H1 (cell line): ENCODE measurements around the gene TRAPPC2L. TPM values are rescaled to one million over a fixed set of nuclear protein-coding genes. Genes with fewer than 3 reads are reported as not detected.

Experiments
- CTCF ChIA-PET: fragments of 300-600 bp; sonication (Branson Sonifier 250); formaldehyde crosslinking; loops from one replicate; lab custom pipeline; 2021; ENCODE audit not compliant: partially characterized antibody; lab: Charles Lee
- POLR2A ChIA-PET: fragments of 300-600 bp; sonication (Branson Sonifier 250); formaldehyde crosslinking; loops from one replicate; lab custom pipeline; 2021; ENCODE audit warnings: inconsistent platforms; ENCODE audit not compliant: partially characterized antibody; lab: Charles Lee
- DNase-seq, 2 experiments: peaks; one replicate each; pipeline versions ENCODE4 v3.0.0 to v3.0.0-alpha.2; 2010 to 2022; ENCODE audit warnings: low spot score in 2 of 2, low read depth in 1 of 2, mixed read lengths in 1 of 2
- FAIRE-seq: peaks from 2 replicates; lab custom pipeline; 2011; peaks lifted over from hg19 to GRCh38; lab: Jason Lieb, UNC
- H2AFZ ChIP-seq: 2 replicates; pipeline ENCODE4 v1.8.1; 2012; ENCODE audit warnings: low read length, inconsistent platforms
- H2AK5ac ChIP-seq: 2 replicates; pipeline ENCODE4 v1.6.1; 2013; ENCODE audit warnings: low read depth, low read length
- H2BK120ac ChIP-seq: replicated peaks from 2 replicates; pipeline ENCODE3; 2013; ENCODE audit warnings: low read depth, low read length, inconsistent platforms
- H2BK12ac ChIP-seq: 2 replicates; pipeline ENCODE4 v1.6.1; 2013; ENCODE audit warnings: low read depth, low read length
- H2BK15ac ChIP-seq: 2 replicates; pipeline ENCODE4 v1.6.1; 2013; ENCODE audit warnings: low read length
- H2BK20ac ChIP-seq: 2 replicates; pipeline ENCODE4 v1.6.1; 2013; ENCODE audit warnings: low read length
- H2BK5ac ChIP-seq: 2 replicates; pipeline ENCODE4 v1.6.1; 2013; ENCODE audit warnings: low read depth, low read length
- H3K14ac ChIP-seq: 2 replicates; pipeline ENCODE4 v1.6.1; 2013; ENCODE audit warnings: inconsistent platforms; ENCODE audit not compliant: insufficient read length
- H3K18ac ChIP-seq: 2 replicates; pipeline ENCODE4 v1.6.1; 2013; ENCODE audit warnings: low read length; ENCODE audit errors: extremely low read depth
- H3K23ac ChIP-seq: 2 replicates; pipeline ENCODE4 v1.6.1; 2013; ENCODE audit warnings: inconsistent platforms; ENCODE audit not compliant: insufficient read length
- H3K23me2 ChIP-seq: 2 replicates; pipeline ENCODE4 v1.6.1; 2013; ENCODE audit warnings: low read depth, low read length
- H3K27ac ChIP-seq: 2 replicates; pipeline ENCODE4 v1.6.1; 2011; ENCODE audit warnings: low read depth, low read length, inconsistent platforms
- H3K27me3 ChIP-seq, 4 experiments: replicated peaks in 1 of 4; 1 replicate in 1 of 4; 2 replicates in 3 of 4; pipeline versions ENCODE4 v1.6.1 to v1.8.1; 2011 to 2013; ENCODE audit warnings: low read length in 3 of 4, mild to moderate bottlenecking in 3 of 4, inconsistent platforms in 2 of 4, mixed read lengths in 2 of 4, moderate library complexity in 1 of 4; ENCODE audit not compliant: control insufficient read depth in 3 of 4, insufficient read depth in 3 of 4; ENCODE audit errors: extremely low read depth in 1 of 4
- H3K36me3 ChIP-seq, 4 experiments: 2 replicates each; pipeline versions ENCODE4 v1.6.1 to v1.8.1; 2011 to 2013; ENCODE audit warnings: mild to moderate bottlenecking in 4 of 4, low read length in 3 of 4, moderate library complexity in 2 of 4, control low read depth in 1 of 4, inconsistent platforms in 1 of 4; ENCODE audit not compliant: insufficient read depth in 4 of 4, control insufficient read depth in 2 of 4
- H3K4ac ChIP-seq: replicated peaks from 2 replicates; pipeline ENCODE3; 2013; ENCODE audit warnings: low read length, low read depth, mixed read lengths, inconsistent platforms; ENCODE audit not compliant: insufficient read length
- H3K4me1 ChIP-seq, 4 experiments: replicated peaks in 1 of 4; 1 replicate in 1 of 4; 2 replicates in 3 of 4; pipeline versions ENCODE4 v1.6.1 to v1.8.1; 2011 to 2013; ENCODE audit warnings: low read length in 3 of 4, inconsistent platforms in 2 of 4, mixed read lengths in 1 of 4; ENCODE audit not compliant: insufficient read depth in 4 of 4, control insufficient read depth in 3 of 4
- H3K4me2 ChIP-seq, 2 experiments: 2 replicates each; pipeline versions ENCODE4 v1.6.1 to v1.8.1; 2011 to 2013; ENCODE audit warnings: low read depth in 2 of 2, low read length in 2 of 2, control low read depth in 1 of 2, inconsistent platforms in 1 of 2, mild to moderate bottlenecking in 1 of 2; ENCODE audit not compliant: insufficient read depth in 1 of 2
- H3K4me3 ChIP-seq, 4 experiments: fragments of 200-600, 300-600 bp in 1 of 4; sonication (generic), shearing (Covaris generic), sonication (Bioruptor Twin) in 1 of 4; 2 replicates each; pipeline versions ENCODE4 v1.5.1 to v1.8.1; 2011 to 2016; ENCODE audit warnings: low read length in 4 of 4, low read depth in 3 of 4, control low read depth in 2 of 4, inconsistent platforms in 2 of 4, mild to moderate bottlenecking in 2 of 4, mixed read lengths in 1 of 4, moderate library complexity in 1 of 4; ENCODE audit not compliant: insufficient read depth in 2 of 4; ENCODE audit errors: extremely low read depth in 1 of 4
- H3K56ac ChIP-seq: replicated peaks from 2 replicates; pipeline ENCODE3; 2013; ENCODE audit warnings: low read depth, mild to moderate bottlenecking, mixed read lengths, low read length, inconsistent platforms; ENCODE audit not compliant: insufficient read length
- H3K79me1 ChIP-seq: 2 replicates; pipeline ENCODE4 v1.6.1; 2013; ENCODE audit warnings: low read depth, low read length, control low read depth
- H3K79me2 ChIP-seq, 2 experiments: 2 replicates each; pipeline versions ENCODE4 v1.6.1 to v1.8.1; 2012 to 2013; ENCODE audit warnings: low read length in 2 of 2, mild to moderate bottlenecking in 2 of 2, inconsistent platforms in 1 of 2; ENCODE audit not compliant: insufficient read depth in 2 of 2, control insufficient read depth in 1 of 2
- H3K9ac ChIP-seq, 4 experiments: replicated peaks in 1 of 4; 1 replicate in 1 of 4; 2 replicates in 3 of 4; pipeline versions ENCODE4 v1.6.1 to v1.8.1; 2011 to 2013; ENCODE audit warnings: low read depth in 3 of 4, low read length in 3 of 4, control low read depth in 2 of 4, mild to moderate bottlenecking in 2 of 4, moderate library complexity in 2 of 4, inconsistent platforms in 1 of 4; ENCODE audit errors: extremely low read depth in 1 of 4
- H3K9me3 ChIP-seq, 2 experiments: 2 replicates each; pipeline versions ENCODE4 v1.6.1 to v1.8.1; 2012 to 2013; ENCODE audit warnings: mild to moderate bottlenecking in 2 of 2, moderate library complexity in 2 of 2, control low read depth in 1 of 2, inconsistent platforms in 1 of 2, low read depth in 1 of 2, low read length in 1 of 2, mixed read lengths in 1 of 2; ENCODE audit not compliant: insufficient read depth in 2 of 2
- H4K20me1 ChIP-seq, 2 experiments: replicated peaks in 1 of 2; 2 replicates each; pipeline versions ENCODE3 to v1.8.1; 2011 to 2013; ENCODE audit warnings: inconsistent platforms in 2 of 2, low read length in 2 of 2, mild to moderate bottlenecking in 1 of 2; ENCODE audit not compliant: insufficient read depth in 2 of 2, control insufficient read depth in 1 of 2
- H4K5ac ChIP-seq: 2 replicates; pipeline ENCODE4 v1.6.1; 2013; ENCODE audit warnings: low read length, low read depth, mixed read lengths, inconsistent platforms; ENCODE audit not compliant: insufficient read length
- H4K8ac ChIP-seq: 2 replicates; pipeline ENCODE4 v1.8.0; 2013; ENCODE audit warnings: mild to moderate bottlenecking, moderate library complexity, low read length, inconsistent platforms; ENCODE audit not compliant: insufficient read depth; ENCODE audit errors: extremely low read depth
- H4K91ac ChIP-seq: replicated peaks from 2 replicates; pipeline ENCODE3; 2013; ENCODE audit warnings: low read length, mixed read lengths, inconsistent platforms; ENCODE audit not compliant: insufficient read length
- ASH2L ChIP-seq: fragments of 200-600, 300-600 bp; sonication (generic); IDR thresholded peaks from one replicate; pipeline ENCODE4 v1.7.1; 2017; ENCODE audit warnings: low read length
- BACH1 ChIP-seq: IDR thresholded peaks from 2 replicates; pipeline ENCODE4 v1.6.1; 2012; ENCODE audit warnings: low read length, improper control_type of control experiment
- EP300 ChIP-seq, 2 experiments: IDR thresholded peaks; 1 replicate in 1 of 2; 2 replicates in 1 of 2; pipeline ENCODE4 v1.6.1; 2011 to 2012; ENCODE audit warnings: low read depth in 2 of 2, low read length in 2 of 2, mild to moderate bottlenecking in 2 of 2, borderline replicate concordance in 1 of 2, inconsistent platforms in 1 of 2, moderate library complexity in 1 of 2
- GTF2F1 ChIP-seq: IDR thresholded peaks from 2 replicates; pipeline ENCODE4 v1.6.1; 2012; ENCODE audit warnings: low read depth, low read length, improper control_type of control experiment, borderline replicate concordance
- KDM1A ChIP-seq: fragments of 200-600, 300-600 bp; sonication (generic); IDR thresholded peaks from 2 replicates; pipeline ENCODE4 v1.7.1; 2016; ENCODE audit warnings: mild to moderate bottlenecking, low read length, borderline replicate concordance
- NANOG ChIP-seq: IDR thresholded peaks from 2 replicates; pipeline ENCODE4 v1.6.1; 2011; ENCODE audit warnings: low read length, low read depth, mild to moderate bottlenecking, inconsistent platforms; ENCODE audit not compliant: insufficient read depth, poor library complexity, severe bottlenecking
- POLR2A ChIP-seq, 2 experiments: IDR thresholded peaks; 1 replicate in 1 of 2; 2 replicates in 1 of 2; pipeline ENCODE4 v1.6.1; 2011; ENCODE audit warnings: low read depth in 2 of 2, low read length in 2 of 2, mild to moderate bottlenecking in 2 of 2; ENCODE audit errors: control extremely low read depth in 1 of 2
- RAD21 ChIP-seq, 2 experiments: IDR thresholded peaks in 1 of 2; conservative IDR thresholded peaks in 1 of 2; 2 replicates each; pipeline ENCODE4 v1.6.1; 2011; ENCODE audit warnings: low read depth in 2 of 2, low read length in 2 of 2, improper control_type of control experiment in 1 of 2, inconsistent platforms in 1 of 2, mild to moderate bottlenecking in 1 of 2, moderate library complexity in 1 of 2
- SIX5 ChIP-seq: IDR thresholded peaks from 2 replicates; pipeline ENCODE4 v1.6.1; 2011; ENCODE audit warnings: mild to moderate bottlenecking, low read depth, low read length
- SP2 ChIP-seq: IDR thresholded peaks from 2 replicates; pipeline ENCODE4 v1.6.1; 2012; ENCODE audit warnings: mild to moderate bottlenecking, low read length, inconsistent platforms
- SP4 ChIP-seq: IDR thresholded peaks from 2 replicates; pipeline ENCODE4 v1.6.1; 2012; ENCODE audit warnings: low read length, inconsistent platforms
- SRF ChIP-seq: IDR thresholded peaks from 2 replicates; pipeline ENCODE4 v1.6.1; 2011; ENCODE audit warnings: mild to moderate bottlenecking, low read depth, low read length, moderate library complexity
- WGBS, 2 experiments: shearing (Covaris generic) in 1 of 2; methylation state at CpG; one replicate each; pipeline versions ENCODE4 v1.1.6 to v1.1.7; 2013 to 2015; ENCODE audit warnings: low lambda C conversion rate in 2 of 2, mixed read lengths in 2 of 2, inconsistent platforms in 1 of 2, low coverage in 1 of 2, missing lambda C conversion rate in 1 of 2; ENCODE audit not compliant: insufficient replicate concordance in 2 of 2, insufficient coverage in 1 of 2, insufficient read length in 1 of 2; ENCODE audit errors: extremely low coverage in 1 of 2, missing lambda C conversion rate in 1 of 2; 5-methylcytosine and 5-hydroxymethylcytosine counted together
- polyA plus RNA-seq, 7 experiments: library from polyadenylated mRNA; depleted of rRNA in 3 of 7; stranded (reverse) in 5 of 7; unstranded in 2 of 7; fragments of >200 nt in 5 of 7; fragments of 200-250 nt in 2 of 7; gene quantifications; 1 replicate in 5 of 7; 2 replicates in 1 of 7; 4 replicates in 1 of 7; pipeline versions ENCODE4 v1.2.1 to v1.2.3, GENCODE V29; 2011 to 2013; ENCODE audit warnings: missing spikeins in 2 of 7, mixed read lengths in 2 of 7
- total RNA-seq: library from RNA; stranded (reverse); fragmentation: NEBNext Ultra II Directional; extraction: Animal tissue kit (Norgen Biotek cat#: 25700); gene quantifications from 2 replicates; pipeline ENCODE4 v1.2.1, GENCODE V29; 2021
- TF ChIP-seq, protein P1 (sequence below): IDR thresholded peaks from 2 replicates; pipeline ENCODE4 v1.6.1; 2011; ENCODE audit warnings: low read length, improper control_type of control experiment

TRAPPC2L gene
- total and polyA plus RNA-seq, 2 of the 8 experiments (the other 6 are each of a cell fraction or from before 2014, with no cell fraction given): 98.7 to 133 TPM

GRCh38 chr16:88828711-88829110, 28.2 kb upstream of the TRAPPC2L start:
- DNase-seq (no peak), FAIRE-seq (no peak)
- no peak overlapping the region for H3K56ac ChIP-seq
- POLR2A ChIA-PET: interaction anchor here (2.2 kb wide), 1 partner anchor 17 kb away, joined by 8 read pairs; the partner anchor contains the start of gene APRT
- H2BK5ac ChIP-seq: no peak overlapping the region
- H3K79me1 ChIP-seq: 0 out of 2 replicates have a peak, but pooled peaks cover 3% of the 10 kb centered on the region
- no peak overlapping the region for H2BK20ac ChIP-seq
- no peak overlapping the region for H3K4ac ChIP-seq
- no peaks in the 10 kb centered on the region for H3K9me3 ChIP-seq
- no peak overlapping the region for H3K18ac ChIP-seq
- no peak overlapping the region for H3K27ac ChIP-seq
- no peaks in the 10 kb centered on the region for H3K27me3 ChIP-seq
- H4K20me1 ChIP-seq: peaks cover 2 to 6% of the 10 kb centered on the region in 2 experiments
- H3K4me1 ChIP-seq: 0 out of 7 replicates have a peak, but pooled peaks cover 0 to 2% (median 0%) of the 10 kb centered on the region in 4 experiments
- H4K8ac ChIP-seq: no peak overlapping the region
- H3K14ac ChIP-seq: no peak overlapping the region
- no peak overlapping the region for H2BK15ac ChIP-seq
- H3K79me2 ChIP-seq: no peaks in the 10 kb centered on the region
- H3K23ac ChIP-seq: no peak overlapping the region
- no peak overlapping the region for H4K5ac ChIP-seq
- no peak overlapping the region for H2AK5ac ChIP-seq
- H3K9ac ChIP-seq: no peak overlapping the region
- no peak overlapping the region for H2BK12ac ChIP-seq
- 88% methylated on average over 12 of the region's 24 CpGs; no CpG with 5 or more reads in 1 of the 2 experiments for WGBS, 2 experiments
- no peaks in the 10 kb centered on the region for H3K36me3 ChIP-seq
- no peaks in the 10 kb centered on the region for H3K23me2 ChIP-seq
- H3K4me3 ChIP-seq: no peak overlapping the region
- H4K91ac ChIP-seq: no peak overlapping the region
- H2BK120ac ChIP-seq: no peak overlapping the region
- no peak overlapping the region for H2AFZ ChIP-seq
- TF ChIP-seq ASH2L: no peak
- no peak for TF ChIP-seq SRF
- no peak for TF ChIP-seq NANOG
- no peak for TF ChIP-seq KDM1A
- TF ChIP-seq SIX5: no peak
- TF ChIP-seq SP4: no peak
- TF ChIP-seq POLR2A (IDR thresholded peaks at IDR 0.05; ENCODE audit: control extremely low read depth in 1 of 2, low read depth in 2 of 2, low read length in 2 of 2): no peak
- TF ChIP-seq EP300 (IDR thresholded peaks at IDR 0.05; ENCODE audit: borderline replicate concordance in 1 of 2, low read depth in 2 of 2, low read length in 2 of 2): no peak
- no peak for TF ChIP-seq GTF2F1
- TF ChIP-seq BACH1: no peak
- TF ChIP-seq SP2: no peak
- TF ChIP-seq RAD21 (IDR thresholded peaks at IDR 0.05 in 1 of 2, conservative IDR thresholded peaks at IDR 0.05 in 1 of 2; ENCODE audit: low read depth in 2 of 2, low read length in 2 of 2): no peak
- TF ChIP-seq, protein P1, sequence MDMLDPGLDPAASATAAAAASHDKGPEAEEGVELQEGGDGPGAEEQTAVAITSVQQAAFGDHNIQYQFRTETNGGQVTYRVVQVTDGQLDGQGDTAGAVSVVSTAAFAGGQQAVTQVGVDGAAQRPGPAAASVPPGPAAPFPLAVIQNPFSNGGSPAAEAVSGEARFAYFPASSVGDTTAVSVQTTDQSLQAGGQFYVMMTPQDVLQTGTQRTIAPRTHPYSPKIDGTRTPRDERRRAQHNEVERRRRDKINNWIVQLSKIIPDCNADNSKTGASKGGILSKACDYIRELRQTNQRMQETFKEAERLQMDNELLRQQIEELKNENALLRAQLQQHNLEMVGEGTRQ: no peak
- TF ChIP-seq, all 59 proteins: peak for 0
- CTCF ChIA-PET: interaction anchor here (0.8 to 2.0 kb wide), 6 partner anchors 10 to 113 kb away, joined by 3 to 10 read pairs (median 3); no protein-coding TSS in a partner anchor
- H3K4me2 ChIP-seq: no peak overlapping the region
